Nephron (organoid): ENCODE data around the gene SLC35A5.

Experiments used
- H3K27ac Mint-ChIP-seq, 3 experiments: 2 replicates each; pipeline ENCODE4 v1.8.0; 2020; ENCODE audit warnings: mixed read lengths in 3 of 3, mild to moderate bottlenecking in 2 of 3, moderate library complexity in 1 of 3
- H3K27me3 Mint-ChIP-seq: 2 replicates; pipeline ENCODE4 v1.8.0; 2021; ENCODE audit warnings: low read depth, mild to moderate bottlenecking, moderate library complexity, mixed read lengths
- H3K36me3 Mint-ChIP-seq: 2 replicates; pipeline ENCODE4 v1.8.0; 2020; ENCODE audit warnings: low read depth, mixed read lengths
- H3K4me1 Mint-ChIP-seq: 2 replicates; pipeline ENCODE4 v1.8.0; 2020; ENCODE audit warnings: mixed read lengths
- H3K4me3 Mint-ChIP-seq, 3 experiments: 2 replicates each; pipeline ENCODE4 v1.8.0; 2020; ENCODE audit warnings: mild to moderate bottlenecking in 3 of 3, mixed read lengths in 3 of 3, moderate library complexity in 2 of 3
- H3K9me3 Mint-ChIP-seq: 2 replicates; pipeline ENCODE4 v1.8.0; 2020; ENCODE audit warnings: mixed read lengths
- TF ChIP-seq, protein P1 (sequence below), 3 experiments: fragments of 200-600 bp; sonication (generic); IDR thresholded peaks; one replicate each; pipeline ENCODE4 v1.5.0; 2021; ENCODE audit warnings: antibody characterized with exemption in 3 of 3; ENCODE audit not compliant: unreplicated experiment in 3 of 3

Gene SLC35A5

DNA sequence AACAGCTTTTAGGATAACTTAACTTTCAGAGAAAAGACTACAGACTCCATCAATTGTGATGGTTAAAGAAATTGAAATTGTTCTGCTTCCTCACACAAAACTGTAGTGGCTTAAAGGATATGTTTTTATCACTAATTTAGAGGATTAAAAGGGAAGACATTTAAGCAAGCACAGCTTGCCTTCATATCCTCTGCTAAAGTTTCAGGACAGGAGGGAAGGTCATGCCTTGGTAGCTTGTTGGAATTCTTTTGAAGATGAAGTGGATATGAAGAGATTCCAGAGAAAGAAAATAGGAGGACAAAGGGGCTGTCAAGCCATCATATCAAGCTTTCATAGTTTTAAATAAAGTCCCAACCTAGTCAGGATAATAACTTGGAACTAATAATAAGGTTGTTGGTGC, 46.0 kb downstream of the SLC35A5 start:
- TF ChIP-seq, protein P1, sequence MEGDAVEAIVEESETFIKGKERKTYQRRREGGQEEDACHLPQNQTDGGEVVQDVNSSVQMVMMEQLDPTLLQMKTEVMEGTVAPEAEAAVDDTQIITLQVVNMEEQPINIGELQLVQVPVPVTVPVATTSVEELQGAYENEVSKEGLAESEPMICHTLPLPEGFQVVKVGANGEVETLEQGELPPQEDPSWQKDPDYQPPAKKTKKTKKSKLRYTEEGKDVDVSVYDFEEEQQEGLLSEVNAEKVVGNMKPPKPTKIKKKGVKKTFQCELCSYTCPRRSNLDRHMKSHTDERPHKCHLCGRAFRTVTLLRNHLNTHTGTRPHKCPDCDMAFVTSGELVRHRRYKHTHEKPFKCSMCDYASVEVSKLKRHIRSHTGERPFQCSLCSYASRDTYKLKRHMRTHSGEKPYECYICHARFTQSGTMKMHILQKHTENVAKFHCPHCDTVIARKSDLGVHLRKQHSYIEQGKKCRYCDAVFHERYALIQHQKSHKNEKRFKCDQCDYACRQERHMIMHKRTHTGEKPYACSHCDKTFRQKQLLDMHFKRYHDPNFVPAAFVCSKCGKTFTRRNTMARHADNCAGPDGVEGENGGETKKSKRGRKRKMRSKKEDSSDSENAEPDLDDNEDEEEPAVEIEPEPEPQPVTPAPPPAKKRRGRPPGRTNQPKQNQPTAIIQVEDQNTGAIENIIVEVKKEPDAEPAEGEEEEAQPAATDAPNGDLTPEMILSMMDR (IDR thresholded peaks at IDR 0.05; ENCODE audit: unreplicated experiment in 3 of 3): no peak
- H3K36me3 Mint-ChIP-seq: peaks cover 61% of the 10 kb centered on the region
- H3K9me3 Mint-ChIP-seq: no peaks in the 10 kb centered on the region
- peaks cover 27% of the 10 kb centered on the region for H3K4me1 Mint-ChIP-seq
- peak overlapping the region; percentile 72 to 82 (median 82) for H3K27ac Mint-ChIP-seq
- H3K4me3 Mint-ChIP-seq: no peak overlapping the region
- no peaks in the 10 kb centered on the region for H3K27me3 Mint-ChIP-seq

DNA sequence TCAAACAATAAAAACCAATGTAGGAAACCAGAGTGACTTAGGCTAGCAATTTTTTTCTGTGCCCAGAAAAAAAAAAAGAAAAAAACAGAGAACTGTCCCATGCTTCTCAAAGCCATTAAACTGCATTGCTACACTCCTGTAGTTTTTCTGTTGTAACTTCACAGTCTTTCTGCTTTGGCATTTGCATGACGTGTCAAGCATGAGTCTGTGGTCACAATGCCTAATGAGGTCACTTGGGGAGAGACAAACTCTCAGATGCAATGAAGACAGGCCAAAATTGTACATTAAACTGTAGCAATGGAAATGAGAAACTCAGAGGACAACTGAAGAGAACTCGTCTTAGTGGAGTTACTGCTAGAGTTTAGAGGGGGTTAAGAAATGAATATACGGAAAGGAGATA, 48.3 kb downstream of the SLC35A5 start:
- Mint-ChIP-seq H3K4me1 (peaks cover 19% of the 10 kb centered on the region), H3K27me3 (no peaks in the 10 kb centered on the region), H3K9me3 (no peaks in the 10 kb centered on the region), H3K27ac (peak overlapping the region in 1 of 3 experiments; percentile 53), H3K36me3 (peaks cover 57% of the 10 kb centered on the region), H3K4me3 (no peak overlapping the region)
- TF ChIP-seq, protein P1 (IDR thresholded peaks at IDR 0.05; ENCODE audit: unreplicated experiment in 3 of 3): no peak

DNA sequence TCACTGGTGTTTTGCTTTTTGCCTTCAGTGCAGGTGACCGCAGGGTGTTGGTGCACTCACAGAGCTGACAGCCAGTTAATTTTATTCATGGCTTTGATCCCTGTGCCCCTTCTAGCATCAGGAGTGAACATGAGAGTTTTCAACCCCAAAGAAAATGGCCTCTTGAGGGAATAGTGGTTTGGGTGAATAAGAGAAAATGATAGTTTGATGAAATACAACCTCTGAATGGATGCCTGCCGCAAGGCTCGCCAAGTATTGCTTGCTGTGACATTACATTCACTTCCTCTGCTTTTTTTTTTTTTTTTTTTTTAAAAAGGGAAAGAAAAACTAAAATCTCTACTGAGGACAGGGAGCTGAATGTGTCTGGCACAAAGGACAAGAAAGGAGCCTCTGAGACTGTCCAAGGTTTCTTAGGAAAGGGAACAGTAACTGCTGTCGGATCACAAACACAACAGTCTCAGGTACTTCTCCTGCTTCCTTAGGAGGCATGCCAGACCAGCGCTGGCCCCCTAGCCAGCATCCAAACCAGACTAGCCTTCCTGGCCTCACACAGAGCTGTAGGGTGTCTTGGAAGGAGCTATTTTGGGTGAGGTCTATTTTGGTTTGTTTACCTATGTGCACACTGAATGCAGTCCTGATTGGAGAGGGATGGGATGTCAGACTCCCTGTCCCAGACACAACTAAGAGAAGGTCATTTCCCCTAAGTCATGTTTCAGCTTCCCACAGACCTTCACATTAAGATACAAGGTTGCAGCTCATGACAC, 50.1 kb downstream of the SLC35A5 start:
- peaks cover 20% of the 10 kb centered on the region for H3K4me1 Mint-ChIP-seq
- no peaks in the 10 kb centered on the region for H3K27me3 Mint-ChIP-seq
- peaks cover 62% of the 10 kb centered on the region for H3K36me3 Mint-ChIP-seq
- H3K27ac Mint-ChIP-seq: no peak overlapping the region
- TF ChIP-seq, protein P1 (IDR thresholded peaks at IDR 0.05; ENCODE audit: unreplicated experiment in 3 of 3): no peak
- H3K4me3 Mint-ChIP-seq: no peak overlapping the region
- H3K9me3 Mint-ChIP-seq: no peaks in the 10 kb centered on the region

DNA sequence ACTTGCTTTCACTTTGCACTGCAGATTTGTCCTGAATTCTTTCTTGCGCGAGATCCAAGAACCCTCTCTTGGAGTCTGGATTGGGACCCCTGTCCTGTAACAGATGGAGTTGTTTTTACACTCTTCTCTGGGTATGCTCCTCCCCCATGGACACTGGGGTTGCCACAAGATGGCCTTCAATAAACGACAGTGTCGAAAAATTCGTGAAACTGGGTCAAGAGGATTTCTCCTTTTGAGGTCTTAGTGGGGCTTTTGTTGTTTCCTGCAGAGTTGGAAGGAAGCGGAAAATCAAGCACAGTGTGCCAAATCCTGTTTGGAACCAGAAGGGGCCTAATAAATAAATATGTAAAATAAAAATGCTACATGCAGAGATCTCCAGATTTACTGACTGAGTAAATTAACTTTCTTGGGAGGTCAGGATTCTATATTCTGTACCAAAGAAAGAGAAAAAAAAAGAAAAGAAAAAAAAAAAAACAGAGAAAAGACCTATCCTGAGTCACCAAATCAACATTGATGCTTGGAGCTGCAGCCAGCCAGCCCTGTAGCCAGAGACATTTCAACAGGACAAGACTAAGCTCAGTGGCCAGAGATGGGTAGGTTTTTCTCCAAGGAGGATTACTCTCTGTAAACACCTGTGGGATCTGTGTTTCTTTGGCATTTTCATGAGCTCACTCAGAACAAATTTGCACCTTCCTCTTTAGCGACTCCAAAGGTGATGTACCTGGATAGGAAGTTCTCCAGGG, 54.3 kb downstream of the SLC35A5 start:
- Mint-ChIP-seq H3K27me3 (no peaks in the 10 kb centered on the region), H3K4me1 (peaks cover 15% of the 10 kb centered on the region), H3K4me3 (peak overlapping the region in 2 of 3 experiments; percentile 9 to 29), H3K36me3 (peaks cover 56% of the 10 kb centered on the region), H3K9me3 (no peaks in the 10 kb centered on the region), H3K27ac (peak overlapping the region in 2 of 3 experiments; percentile 73 to 81)
- TF ChIP-seq, protein P1 (IDR thresholded peaks at IDR 0.05; ENCODE audit: unreplicated experiment in 3 of 3): no peak

DNA sequence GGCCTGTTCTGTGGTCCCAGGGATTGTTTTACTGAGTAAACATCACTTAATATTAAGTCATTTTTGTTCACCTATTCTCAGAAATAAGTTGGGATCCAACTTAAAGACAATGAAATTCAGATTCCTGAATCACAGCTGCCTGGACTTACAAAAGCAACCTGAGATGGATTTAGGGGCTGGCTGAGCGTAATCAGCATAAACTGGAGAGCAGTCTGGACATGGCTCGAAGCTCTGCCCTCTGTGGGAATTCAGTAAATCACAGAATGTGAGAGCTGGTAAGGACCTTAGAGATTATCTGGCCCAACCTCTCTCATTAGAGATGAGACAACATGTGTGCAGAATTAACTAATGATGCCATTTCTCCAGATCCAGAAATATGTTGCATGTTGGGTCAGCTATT, 55.4 kb downstream of the SLC35A5 start:
- Mint-ChIP-seq H3K9me3 (no peaks in the 10 kb centered on the region), H3K4me3 (no peak overlapping the region), H3K4me1 (peaks cover 15% of the 10 kb centered on the region), H3K36me3 (peaks cover 60% of the 10 kb centered on the region), H3K27ac (peak overlapping the region in 1 of 3 experiments; percentile 73), H3K27me3 (no peaks in the 10 kb centered on the region)
- TF ChIP-seq, protein P1 (IDR thresholded peaks at IDR 0.05; ENCODE audit: unreplicated experiment in 3 of 3): no peak
